GM18517 (cell line): ENCODE data around the gene DCK.
"Not testable (repeated sequence)": the region's sequence is repeated elsewhere in the genome, so short reads cannot be mapped to it uniquely, and the experiment has no call there.

Experiments used
- ATAC-seq: cut with Tn5 transposase; IDR thresholded peaks from one replicate; pipeline ENCODE4 v1.9.1; 2021; ENCODE audit warnings: mild to moderate bottlenecking, moderate library complexity; ENCODE audit not compliant: unreplicated experiment

DCK gene

DNA sequence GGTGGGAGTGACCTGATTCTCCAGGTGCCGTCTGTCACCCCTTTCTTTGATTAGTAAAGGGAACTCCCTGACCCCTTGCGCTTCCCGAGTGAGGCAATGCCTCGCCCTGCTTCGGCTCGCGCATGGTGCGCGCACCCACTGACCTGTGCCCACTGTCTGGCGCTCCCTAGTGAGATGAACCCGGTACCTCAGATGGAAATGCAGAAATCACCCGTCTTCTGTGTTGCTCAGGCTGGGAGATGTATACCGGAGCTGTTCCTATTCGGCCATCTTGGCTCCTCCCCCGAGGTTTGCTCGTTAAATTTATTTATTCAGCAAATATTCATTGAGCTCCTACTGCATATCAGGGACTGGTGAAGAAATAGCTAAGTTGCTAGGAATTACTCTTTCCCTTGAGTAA, 66.1 kb downstream of the DCK start:
- ATAC-seq: not testable (repeated sequence)

- no peak for ATAC-seq
These were observed 69.0 kb downstream of the DCK start for GRCh38 chr4:71062436-71062835.

DNA sequence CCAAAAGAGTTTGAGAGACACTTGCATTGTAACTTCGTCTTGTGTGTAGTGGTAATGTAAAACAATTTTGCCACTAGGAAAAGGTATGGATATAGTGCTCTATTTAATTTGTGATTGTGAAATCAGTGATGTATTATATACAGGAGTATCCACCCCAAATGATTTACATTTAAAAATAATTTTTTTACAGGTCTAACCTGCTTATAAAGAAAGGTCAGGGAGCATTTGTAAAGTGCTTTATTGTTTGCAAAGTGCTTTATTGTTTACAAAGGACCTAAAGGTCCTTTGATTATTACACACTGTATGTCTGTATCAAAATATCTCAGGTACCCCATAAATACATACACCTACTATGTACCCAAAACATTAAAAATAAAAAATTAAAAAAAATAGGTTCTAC, 70.3 kb downstream of the DCK start:
- no peak for ATAC-seq

GRCh38 chr4:71064521-71064920, 71.1 kb downstream of the DCK start:
- no peak for ATAC-seq

DNA sequence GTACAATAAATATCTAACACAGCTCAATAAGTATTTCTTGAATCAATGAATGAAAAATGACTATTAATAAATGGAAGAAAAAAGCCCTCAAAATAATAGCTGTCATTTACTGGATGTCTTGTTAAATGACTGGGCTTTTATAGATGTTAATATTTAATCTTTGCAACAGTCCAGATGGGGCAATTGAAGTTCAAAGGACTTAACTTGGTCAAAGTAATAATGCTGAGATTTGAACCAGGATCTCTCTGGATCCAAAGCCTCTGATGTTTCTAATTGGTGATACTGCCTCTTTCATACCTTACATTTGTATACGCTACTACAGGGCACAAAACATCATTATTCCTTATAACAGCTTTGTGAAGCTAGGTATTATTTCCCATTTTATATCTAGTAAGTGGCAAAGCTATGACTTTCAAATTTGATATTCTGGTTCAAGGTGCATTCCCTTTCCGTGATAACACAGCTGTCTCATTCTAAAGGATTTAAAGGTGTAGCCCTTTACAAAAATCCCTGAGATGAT, 72.6 kb downstream of the DCK start:
- no peak for ATAC-seq

DNA sequence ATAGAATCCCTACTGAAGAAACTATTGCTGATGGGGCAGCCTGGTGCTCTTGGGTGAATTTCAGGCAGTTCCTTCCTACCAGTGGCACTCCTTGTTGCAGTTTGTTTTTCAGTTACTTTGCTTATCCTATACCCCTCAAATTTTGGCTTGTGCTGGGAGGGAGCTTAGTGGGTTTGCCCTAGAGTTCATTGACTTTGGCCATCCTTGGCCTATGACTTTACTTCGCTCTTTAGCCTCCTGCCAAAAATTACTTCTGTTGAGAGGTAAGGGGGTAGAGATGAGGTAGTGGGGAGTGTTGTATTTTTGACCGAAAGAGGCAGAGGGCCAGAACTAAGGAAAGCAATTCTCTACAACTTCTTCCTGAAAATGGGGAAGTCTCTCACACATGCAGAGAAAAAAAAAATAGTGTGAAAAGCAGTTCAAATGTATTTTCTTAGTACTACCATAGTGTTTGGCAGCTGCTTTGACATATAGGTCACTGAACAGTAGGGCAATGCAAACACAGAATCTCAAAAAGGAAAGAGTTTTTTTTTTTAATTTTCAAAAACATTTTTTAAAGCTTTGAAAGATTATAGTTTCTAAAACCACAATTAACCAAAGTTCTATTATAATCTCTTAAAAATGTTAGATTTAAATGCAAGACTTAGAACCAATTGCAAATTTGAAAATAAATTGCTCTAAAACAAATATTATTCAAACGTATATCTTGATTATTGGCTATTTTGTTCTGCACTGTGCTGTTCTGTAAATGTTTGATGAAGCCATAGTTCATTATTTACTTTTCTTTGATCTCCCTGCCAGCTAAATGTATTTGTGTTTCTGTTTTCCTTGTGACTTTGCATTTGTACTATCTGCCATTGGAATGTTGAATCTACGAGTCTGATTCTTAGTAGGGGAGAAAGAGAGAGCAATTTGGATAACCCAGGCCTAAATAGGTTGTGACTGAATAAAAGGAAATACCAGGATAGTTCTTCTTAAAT, 73.6 kb downstream of the DCK start:
- no peak for ATAC-seq

DNA sequence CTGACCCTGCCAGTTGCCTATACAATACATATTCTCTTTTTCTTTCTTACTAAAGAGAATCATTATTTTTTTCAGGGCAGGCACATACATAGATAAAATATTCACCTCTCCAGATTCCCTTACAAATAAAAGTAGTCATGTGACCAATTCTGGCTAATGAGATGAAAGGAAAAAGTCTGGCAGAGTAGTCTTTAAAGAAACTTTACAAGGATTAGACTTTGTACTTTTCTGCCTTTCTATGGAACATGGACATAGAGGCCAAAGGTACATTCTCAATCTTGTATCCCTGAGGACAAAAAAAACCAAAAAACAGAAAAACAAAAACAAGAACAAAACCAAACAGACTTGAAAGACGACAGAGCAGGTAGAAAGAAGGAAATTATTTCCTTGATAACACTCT, 75.6 kb downstream of the DCK start:
- no peak for ATAC-seq

GRCh38 chr4:71070015-71070414, 76.6 kb downstream of the DCK start:
- ATAC-seq: no peak

DNA sequence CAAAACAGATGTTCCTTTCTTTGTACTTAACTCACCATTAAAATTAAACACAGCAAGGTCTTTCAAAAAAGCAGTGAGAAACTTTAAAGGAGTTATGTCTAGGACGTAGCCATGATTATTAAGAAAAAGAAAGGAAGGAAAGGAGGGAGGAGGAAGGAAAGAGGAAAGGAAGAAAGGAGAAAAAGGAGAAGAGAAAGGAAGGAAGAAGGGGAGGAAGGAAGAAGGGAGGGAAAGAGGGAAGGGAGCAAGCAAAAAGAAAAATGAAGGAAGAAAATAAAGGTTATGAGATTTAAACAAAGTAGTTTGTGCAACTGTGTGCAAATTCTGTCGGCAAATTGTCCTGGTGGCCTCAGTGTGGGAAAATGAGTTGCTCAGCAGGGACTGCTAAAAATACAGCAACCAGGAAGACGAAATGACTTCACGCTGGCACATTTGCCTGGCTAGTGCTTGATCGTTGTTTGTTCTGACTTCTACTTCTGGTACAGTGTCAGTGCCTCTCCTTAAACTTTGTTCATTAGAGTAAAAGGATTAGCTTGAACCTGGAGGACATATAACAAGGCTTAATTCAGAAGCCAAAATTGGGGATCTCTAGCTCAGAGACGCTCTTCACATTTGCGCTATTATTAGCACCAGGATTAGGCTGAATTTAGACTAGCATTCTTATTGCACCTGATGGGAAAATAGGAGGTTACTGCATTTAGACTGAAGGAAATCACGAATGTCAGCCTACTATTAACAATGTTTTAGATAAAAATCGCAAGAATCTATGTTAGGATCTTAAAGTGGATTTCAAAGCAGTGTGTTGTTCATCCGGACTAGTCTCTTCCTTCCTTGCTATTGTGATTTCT, 81.2 kb downstream of the DCK start:
- no peak for ATAC-seq
